Lower leg skin (tissue), 4 donors: ENCODE data around the gene LRIG1. TPM values are rescaled to one million over a fixed set of nuclear protein-coding genes. Genes with fewer than 3 reads are reported as not detected.
A peak's percentile ranks its signal among the peaks of the same experiment; 100 is the strongest.

Experiments used
- DNase-seq, 2 donors: peaks; one replicate each; pipeline ENCODE4 v3.0.0-alpha.2; 2019; ENCODE audit warnings: low spot score in 2 of 2
- H3K4me3 ChIP-seq: fragments of 200-600 bp; sonication (generic); 2 replicates; pipeline ENCODE4 v1.5.1; 2017; ENCODE audit warnings: mild to moderate bottlenecking, low read depth; ENCODE audit not compliant: poor library complexity, severe bottlenecking
- CTCF ChIP-seq, 3 donors: fragments of 450-650 bp; IDR thresholded peaks; one replicate each; pipeline ENCODE4 v1.5.1; 2016; ENCODE audit warnings: antibody characterized with exemption in 3 of 3, mild to moderate bottlenecking in 3 of 3, moderate library complexity in 2 of 3
- POLR2A ChIP-seq, 2 donors: fragments of 450-650 bp; IDR thresholded peaks; one replicate each; pipeline ENCODE4 v1.6.1; 2016 to 2017; ENCODE audit warnings: antibody characterized with exemption in 2 of 2, mild to moderate bottlenecking in 1 of 2, moderate library complexity in 1 of 2
- WGBS, 2 donors: methylation state at CpG; one replicate each; pipeline ENCODE4 v1.1.5; 2018; 5-methylcytosine and 5-hydroxymethylcytosine counted together
- intact Hi-C: fragments of 100-400 bp; cut with DNase I; formaldehyde crosslinking; loops from one replicate; pipeline ENCODE4 v1.15.0; 2023; ENCODE audit warnings: low total_unique reads
- total RNA-seq, 4 donors: library from RNA; depleted of rRNA; stranded (reverse); fragments of >200 nt; gene quantifications; one replicate each; pipeline ENCODE4 v1.1.0, GENCODE V29; 2016

The LRIG1 gene
- total RNA-seq, 4 donors from 2014 or later, result 53.3 to 91.5 (median 69.8) TPM

GRCh38 chr3:66406831-66407610 lies 93.8 kb downstream of the LRIG1 start:
- DNase-seq, result peak in 1 of 2 donors; percentile 70
- H3K4me3 ChIP-seq, result no peak overlapping the region
- intact Hi-C loops, result loop anchor here (5.0 kb wide), 1 partner anchor 405 kb away; no protein-coding TSS in a partner anchor
- TF ChIP-seq POLR2A (IDR thresholded peaks at IDR 0.05) (no peak), CTCF (IDR thresholded peaks at IDR 0.05) (no peak)
- 84 to 85% methylated on average over 16 to 17 of the region's 17 CpGs for WGBS, 2 donors

GRCh38 chr3:66406163-66406562 lies 94.7 kb downstream of the LRIG1 start:
- intact Hi-C loops, result loop anchor here (5.0 kb wide), 1 partner anchor 406 kb away; no protein-coding TSS in a partner anchor
- no peak overlapping the region for H3K4me3 ChIP-seq
- DNase-seq, result peak in 1 of 2 donors; percentile 76
- no peak for TF ChIP-seq POLR2A (IDR thresholded peaks at IDR 0.05)
- TF ChIP-seq CTCF (IDR thresholded peaks at IDR 0.05), result no peak
- WGBS, 2 donors, result 75 to 79% methylated on average over 5 of the region's 5 CpGs

- TF ChIP-seq POLR2A (IDR thresholded peaks at IDR 0.05) (no peak), CTCF (IDR thresholded peaks at IDR 0.05) (no peak)
- intact Hi-C loops, result loop anchor here (5.0 kb wide), 1 partner anchor 407 kb away; no protein-coding TSS in a partner anchor
- WGBS, 2 donors, result 66 to 76% methylated on average over 9 to 11 of the region's 11 CpGs
- peak; percentile 37 to 92 for DNase-seq
- H3K4me3 ChIP-seq, result no peak overlapping the region
These were observed 95.1 kb downstream of the LRIG1 start for GRCh38 chr3:66405701-66406091.

GRCh38 chr3:66404903-66405700 lies 95.7 kb downstream of the LRIG1 start:
- intact Hi-C loops, result loop anchor here (5.0 kb wide), 1 partner anchor 407 kb away; no protein-coding TSS in a partner anchor
- H3K4me3 ChIP-seq, result no peak overlapping the region
- whole genome bisulfite sequencing, 2 donors, result 90% methylated on average over 32 of the region's 32 CpGs
- TF ChIP-seq POLR2A (IDR thresholded peaks at IDR 0.05), result no peak
- TF ChIP-seq CTCF (IDR thresholded peaks at IDR 0.05), result no peak
- DNase-seq, result peak in 1 of 2 donors; percentile 79

GRCh38 chr3:66404197-66404596 lies 96.6 kb downstream of the LRIG1 start:
- intact Hi-C loops, result no loop called here
- H3K4me3 ChIP-seq, result no peak overlapping the region
- peak in 1 of 2 donors; percentile 80 for DNase-seq
- TF ChIP-seq CTCF (IDR thresholded peaks at IDR 0.05), result no peak
- no peak for TF ChIP-seq POLR2A (IDR thresholded peaks at IDR 0.05)
- WGBS, 2 donors, result 68 to 79% methylated on average over 15 of the region's 15 CpGs
